Transverse colon (tissue), 3 donors: ENCODE results near the gene METRNL.

Experiments
- EP300 ChIP-seq: sonication (generic); formaldehyde crosslinking; IDR thresholded peaks from one replicate; pipeline ENCODE4 v1.6.1; 2017; ENCODE audit warnings: antibody characterized with exemption, low read depth
- POLR2A ChIP-seq: fragments of 450-650 bp; IDR thresholded peaks from one replicate; pipeline ENCODE4 v1.6.1; 2016; ENCODE audit warnings: antibody characterized with exemption, mild to moderate bottlenecking, moderate library complexity
- TF ChIP-seq, protein P1 (sequence below), 5 experiments: fragments of 200-600 bp in 3 of 5; fragments of 450-650 bp in 2 of 5; sonication (generic) in 3 of 5; IDR thresholded peaks; 1 replicate in 2 of 5; 2 replicates in 3 of 5; pipeline ENCODE4 v1.5.1; 2016 to 2017; ENCODE audit warnings: antibody characterized with exemption in 5 of 5, inconsistent platforms in 3 of 5, mild to moderate bottlenecking in 2 of 5, moderate library complexity in 1 of 5

DNA sequence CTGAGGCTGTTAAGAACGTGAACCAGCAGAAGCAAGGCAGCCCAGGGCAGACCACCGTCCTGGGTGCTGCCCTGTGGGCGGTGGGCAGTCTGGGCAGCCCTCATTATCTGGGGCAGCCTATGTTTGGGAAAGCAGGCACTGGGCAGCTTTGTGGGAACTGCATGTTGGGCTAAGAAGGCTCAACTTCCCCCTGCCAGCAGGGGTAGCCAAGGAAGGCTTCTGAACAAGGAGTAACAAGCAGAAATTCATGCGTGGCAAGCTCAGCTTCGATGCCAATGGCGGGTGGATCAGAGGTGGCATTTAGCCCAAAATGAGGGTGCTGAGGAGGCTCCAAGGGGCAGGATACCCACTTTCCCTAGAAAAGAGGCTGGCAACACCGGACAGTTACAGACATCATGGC is 42.7 kb upstream of the METRNL start:
- TF ChIP-seq POLR2A (no peak), EP300 (no peak)
- TF ChIP-seq, protein P1, sequence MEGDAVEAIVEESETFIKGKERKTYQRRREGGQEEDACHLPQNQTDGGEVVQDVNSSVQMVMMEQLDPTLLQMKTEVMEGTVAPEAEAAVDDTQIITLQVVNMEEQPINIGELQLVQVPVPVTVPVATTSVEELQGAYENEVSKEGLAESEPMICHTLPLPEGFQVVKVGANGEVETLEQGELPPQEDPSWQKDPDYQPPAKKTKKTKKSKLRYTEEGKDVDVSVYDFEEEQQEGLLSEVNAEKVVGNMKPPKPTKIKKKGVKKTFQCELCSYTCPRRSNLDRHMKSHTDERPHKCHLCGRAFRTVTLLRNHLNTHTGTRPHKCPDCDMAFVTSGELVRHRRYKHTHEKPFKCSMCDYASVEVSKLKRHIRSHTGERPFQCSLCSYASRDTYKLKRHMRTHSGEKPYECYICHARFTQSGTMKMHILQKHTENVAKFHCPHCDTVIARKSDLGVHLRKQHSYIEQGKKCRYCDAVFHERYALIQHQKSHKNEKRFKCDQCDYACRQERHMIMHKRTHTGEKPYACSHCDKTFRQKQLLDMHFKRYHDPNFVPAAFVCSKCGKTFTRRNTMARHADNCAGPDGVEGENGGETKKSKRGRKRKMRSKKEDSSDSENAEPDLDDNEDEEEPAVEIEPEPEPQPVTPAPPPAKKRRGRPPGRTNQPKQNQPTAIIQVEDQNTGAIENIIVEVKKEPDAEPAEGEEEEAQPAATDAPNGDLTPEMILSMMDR (IDR thresholded peaks at IDR 0.05): no peak
